AG04450 (cell line): Measurements from ENCODE around the gene PAPOLA. TPM values are rescaled to one million over a fixed set of nuclear protein-coding genes. Genes with fewer than 3 reads are reported as not detected.

Experiments used
- CTCF ChIA-PET: fragments of 300-600, 350-600 bp; formaldehyde crosslinking; extraction: SDS; loops from one replicate; lab custom pipeline; 2022; ENCODE audit warnings: antibody characterized with exemption, inconsistent platforms; lab: Charles Lee
- POLR2A ChIA-PET: fragments of 350-600 bp; formaldehyde crosslinking; extraction: SDS; loops from one replicate; lab custom pipeline; 2021; ENCODE audit warnings: antibody characterized with exemption, inconsistent platforms; lab: Yijun Ruan, JAX
- DNase-seq: peaks from one replicate; pipeline ENCODE4 v3.0.0-alpha.2; 2011; ENCODE audit warnings: low read depth, low spot score
- H3K27ac ChIP-seq: one replicate; pipeline ENCODE4 v1.5.1; 2012; ENCODE audit warnings: low read depth, low read length, control low read depth
- H3K27me3 ChIP-seq: one replicate; pipeline ENCODE4 v1.6.0; 2012; ENCODE audit warnings: low read length; ENCODE audit not compliant: control insufficient read depth, insufficient read depth
- H3K4me3 ChIP-seq: 2 replicates; pipeline ENCODE4 v1.5.1; 2011; ENCODE audit warnings: mild to moderate bottlenecking, low read depth, low read length, control low read depth
- H3K9me3 ChIP-seq: 2 replicates; pipeline ENCODE4 v1.5.1; 2012; ENCODE audit warnings: low read length; ENCODE audit not compliant: control insufficient read depth, insufficient read depth
- polyA plus RNA-seq: library from polyadenylated mRNA; depleted of rRNA; stranded (reverse); fragments of >200 nt; gene quantifications from 2 replicates; pipeline ENCODE4 v1.2.3, GENCODE V29; 2011
- TF ChIP-seq, protein P1 (sequence below): IDR thresholded peaks from 2 replicates; pipeline ENCODE4 v1.5.1; 2011; ENCODE audit warnings: low read depth, low read length, control low read depth, inconsistent platforms

The PAPOLA gene
- polyA plus RNA-seq, 1 experiment = 191 TPM

DNA sequence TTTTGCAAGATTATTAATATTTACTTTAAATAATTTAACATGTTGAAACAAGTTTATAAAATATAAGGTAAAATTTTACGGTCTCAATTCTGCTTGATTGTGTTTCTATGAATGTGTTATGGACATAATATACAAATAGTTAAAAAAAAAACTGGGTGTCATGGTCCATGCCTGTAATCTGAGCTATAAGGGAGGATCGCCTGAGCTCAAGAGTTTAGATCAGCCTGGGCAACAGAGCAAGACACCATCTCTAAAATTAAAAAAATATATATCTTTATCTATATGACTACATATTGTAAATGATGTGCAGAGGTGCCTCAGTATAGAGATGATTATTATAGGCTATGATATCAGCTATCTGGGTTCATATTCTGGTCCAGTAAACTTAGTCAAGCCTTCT, 9.9 kb downstream of the PAPOLA start:
- H3K27ac ChIP-seq = no peak overlapping the region
- no peaks in the 10 kb centered on the region for H3K9me3 ChIP-seq
- TF ChIP-seq, protein P1, sequence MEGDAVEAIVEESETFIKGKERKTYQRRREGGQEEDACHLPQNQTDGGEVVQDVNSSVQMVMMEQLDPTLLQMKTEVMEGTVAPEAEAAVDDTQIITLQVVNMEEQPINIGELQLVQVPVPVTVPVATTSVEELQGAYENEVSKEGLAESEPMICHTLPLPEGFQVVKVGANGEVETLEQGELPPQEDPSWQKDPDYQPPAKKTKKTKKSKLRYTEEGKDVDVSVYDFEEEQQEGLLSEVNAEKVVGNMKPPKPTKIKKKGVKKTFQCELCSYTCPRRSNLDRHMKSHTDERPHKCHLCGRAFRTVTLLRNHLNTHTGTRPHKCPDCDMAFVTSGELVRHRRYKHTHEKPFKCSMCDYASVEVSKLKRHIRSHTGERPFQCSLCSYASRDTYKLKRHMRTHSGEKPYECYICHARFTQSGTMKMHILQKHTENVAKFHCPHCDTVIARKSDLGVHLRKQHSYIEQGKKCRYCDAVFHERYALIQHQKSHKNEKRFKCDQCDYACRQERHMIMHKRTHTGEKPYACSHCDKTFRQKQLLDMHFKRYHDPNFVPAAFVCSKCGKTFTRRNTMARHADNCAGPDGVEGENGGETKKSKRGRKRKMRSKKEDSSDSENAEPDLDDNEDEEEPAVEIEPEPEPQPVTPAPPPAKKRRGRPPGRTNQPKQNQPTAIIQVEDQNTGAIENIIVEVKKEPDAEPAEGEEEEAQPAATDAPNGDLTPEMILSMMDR = no peak
- no peak for DNase-seq
- no peak overlapping the region for H3K4me3 ChIP-seq
- ChIA-PET CTCF (interaction anchor here (0.7 to 1.9 kb wide), 3 partner anchors 55 to 287 kb away, joined by 3 to 7 read pairs (median 4); no protein-coding TSS in a partner anchor), POLR2A (no interaction called here)
- H3K27me3 ChIP-seq = no peaks in the 10 kb centered on the region

DNA sequence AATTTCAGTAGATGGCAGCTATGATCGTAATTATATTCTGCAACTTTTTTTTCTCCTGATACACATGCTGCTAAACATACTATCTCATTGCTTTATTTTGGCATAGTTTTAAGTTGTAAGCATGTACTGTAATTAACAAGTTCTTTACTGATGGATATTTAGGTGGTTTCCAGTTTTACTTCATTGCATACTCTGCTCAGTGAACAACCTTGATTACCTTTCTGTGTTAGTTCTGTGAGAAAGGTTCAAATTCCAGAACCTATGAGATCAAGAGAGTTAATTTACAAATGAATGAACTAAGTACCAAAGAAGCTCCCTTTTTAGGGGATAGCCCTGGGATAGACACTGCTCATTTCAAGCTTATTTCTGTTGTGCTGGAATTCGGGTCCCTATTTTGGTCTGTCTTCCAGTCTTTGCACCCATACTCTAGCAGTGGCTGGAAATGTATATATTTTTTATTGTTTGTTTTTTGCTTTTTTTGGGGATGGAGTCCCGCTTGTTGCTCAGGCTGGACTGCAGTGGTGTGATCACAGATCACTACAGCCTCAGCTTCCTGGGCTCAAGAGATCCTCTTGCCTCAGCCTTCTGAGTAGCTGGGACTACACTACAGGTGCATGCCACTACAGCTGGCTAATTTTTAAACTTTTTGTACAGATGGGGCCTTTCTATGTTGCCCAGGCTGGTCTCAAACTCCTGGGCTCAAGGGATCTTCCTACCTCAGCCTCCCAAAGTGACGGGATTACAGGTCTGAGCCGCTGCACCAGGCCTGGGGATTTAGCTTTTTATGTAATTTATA, 10.6 kb downstream of the PAPOLA start:
- Histone ChIP-seq H3K9me3 (no peaks in the 10 kb centered on the region), H3K4me3 (no peak overlapping the region), H3K27ac (no peak overlapping the region), H3K27me3 (no peaks in the 10 kb centered on the region)
- TF ChIP-seq, protein P1 = no peak
- DNase-seq = no peak
- POLR2A ChIA-PET = no interaction called here
- CTCF ChIA-PET = interaction anchor here (1.9 kb wide), 1 partner anchor 54 kb away, joined by 7 read pairs; no protein-coding TSS in a partner anchor

DNA sequence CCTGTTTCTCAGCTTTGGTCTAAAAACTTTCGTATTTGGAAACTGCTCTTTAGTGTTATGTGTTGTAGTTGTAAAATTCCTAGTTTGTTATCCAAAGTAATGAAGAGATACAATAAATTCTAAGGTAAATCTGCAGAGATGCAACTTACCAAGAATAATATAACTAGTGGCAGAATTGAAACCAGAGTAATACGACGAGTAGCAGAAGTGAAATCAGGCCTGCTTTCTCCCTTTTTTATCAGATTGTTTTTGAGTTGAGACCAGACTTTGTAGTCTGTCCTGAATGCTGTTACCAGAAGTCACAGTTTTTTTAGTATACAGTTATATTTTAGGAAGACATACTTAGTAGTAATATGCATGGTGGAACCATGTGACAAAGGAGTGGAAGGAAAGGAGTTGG, 12.5 kb downstream of the PAPOLA start:
- CTCF ChIA-PET = no interaction called here
- POLR2A ChIA-PET = no interaction called here

DNA sequence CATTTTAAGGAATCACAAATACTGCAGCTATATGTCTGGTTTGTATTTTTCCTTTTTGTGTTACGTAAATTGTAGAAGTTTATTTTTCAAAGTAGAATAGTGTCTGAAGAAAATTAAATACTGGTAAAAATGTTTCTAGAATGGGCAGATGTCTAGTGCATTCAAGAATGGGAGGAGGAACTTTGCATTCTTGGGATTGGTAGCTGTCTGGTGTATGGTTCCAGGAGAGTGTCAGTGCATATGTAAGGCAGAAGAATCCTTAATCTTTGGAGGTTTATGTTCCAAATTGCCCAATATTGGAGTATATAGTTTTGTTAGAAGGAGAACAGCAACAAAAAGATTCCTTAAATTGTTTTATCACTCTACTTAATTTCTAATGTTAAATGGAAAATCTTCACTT, 13.5 kb downstream of the PAPOLA start:
- Histone ChIP-seq H3K27ac (no peak overlapping the region), H3K4me3 (no peak overlapping the region), H3K27me3 (no peaks in the 10 kb centered on the region), H3K9me3 (no peaks in the 10 kb centered on the region)
- TF ChIP-seq, protein P1 = no peak
- no peak for DNase-seq
- CTCF ChIA-PET = no interaction called here
- POLR2A ChIA-PET = no interaction called here

More for the DNA sequence above, 12.5 kb downstream of the PAPOLA start:
- no peak overlapping the region for H3K4me3 ChIP-seq
- TF ChIP-seq, protein P1 = no peak
- no peak for DNase-seq
- no peaks in the 10 kb centered on the region for H3K9me3 ChIP-seq
- H3K27me3 ChIP-seq = no peaks in the 10 kb centered on the region
- no peak overlapping the region for H3K27ac ChIP-seq

DNA sequence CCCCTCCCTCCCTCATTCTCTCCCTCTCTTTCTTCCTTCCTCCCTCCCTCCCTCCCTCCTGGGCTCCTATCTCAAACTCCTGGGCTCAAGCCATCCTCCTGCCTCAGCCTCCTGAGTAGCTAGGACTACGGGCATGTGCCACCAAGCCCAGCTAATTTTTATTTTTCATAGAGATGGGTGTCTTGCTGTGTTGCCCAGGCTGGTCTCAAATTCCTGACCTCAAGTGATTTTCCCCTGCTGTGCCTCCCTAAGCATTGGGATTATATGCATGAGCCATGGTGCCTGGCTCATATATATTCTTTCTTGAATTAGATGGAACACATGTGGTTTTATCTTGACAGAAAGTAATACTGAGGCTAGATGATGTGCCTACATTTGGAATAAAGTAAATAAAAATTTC, 14.2 kb downstream of the PAPOLA start:
- TF ChIP-seq, protein P1 = no peak
- ChIA-PET CTCF (interaction anchor here (0.9 kb wide), 1 partner anchor 51 kb away, joined by 5 read pairs; no protein-coding TSS in a partner anchor), POLR2A (no interaction called here)
- DNase-seq = no peak
- H3K27me3 ChIP-seq = no peaks in the 10 kb centered on the region
- H3K4me3 ChIP-seq = no peak overlapping the region
- no peaks in the 10 kb centered on the region for H3K9me3 ChIP-seq
- H3K27ac ChIP-seq = no peak overlapping the region
